Kidney epithelial cell (primary cell): ENCODE data around the gene UCP2. TPM values are rescaled to one million over a fixed set of nuclear protein-coding genes. Genes with fewer than 3 reads are reported as not detected.

ENCODE experiments used
- DNase-seq: peaks from one replicate; pipeline ENCODE4 v3.0.0-alpha.2; 2010; ENCODE audit warnings: low read depth
- H3K27me3 ChIP-seq: 2 replicates; pipeline ENCODE4 v1.6.0; 2011; ENCODE audit warnings: low read length; ENCODE audit not compliant: control insufficient read depth, insufficient read depth
- H3K36me3 ChIP-seq: 2 replicates; pipeline ENCODE4 v1.5.1; 2011; ENCODE audit warnings: low read length; ENCODE audit not compliant: control insufficient read depth, insufficient read depth
- H3K4me3 ChIP-seq: 2 replicates; pipeline ENCODE4 v1.5.1; 2011; ENCODE audit warnings: low read depth, mild to moderate bottlenecking, control low read depth, low read length
- CTCF ChIP-seq: IDR thresholded peaks from 2 replicates; pipeline ENCODE4 v1.5.1; 2011; ENCODE audit warnings: mild to moderate bottlenecking, moderate library complexity, low read length, control low read depth, inconsistent platforms; ENCODE audit not compliant: insufficient read depth, poor library complexity, severe bottlenecking
- total RNA-seq: library from RNA; depleted of rRNA; stranded (reverse); fragments of >200 nt; gene quantifications from 2 replicates; pipeline ENCODE4 v1.2.3, GENCODE V29; 2015

UCP2 gene
- total RNA-seq, 1 donor from 2014 or later: 13.0 TPM

- no peak for TF ChIP-seq CTCF
- H3K4me3 ChIP-seq: no peak within 1 kb of the TSS
- no peak for DNase-seq
- H3K27me3 ChIP-seq: no peaks in the 10 kb centered on the region
- H3K36me3 ChIP-seq: peaks cover 1% of the 10 kb centered on the region
Observed at GRCh38 chr11:74008373-74009229, 26.0 kb upstream of the UCP2 start, which contains the start of gene UCP3. TSS of gene UCP3 (minus strand) at chr11:74009085. CDS start at chr11:74007042, 2,043 bp downstream.

GRCh38 chr11:74007691-74008372, 25.2 kb upstream of the UCP2 start:
- Histone ChIP-seq H3K27me3 (no peaks in the 10 kb centered on the region), H3K4me3 (no peak overlapping the region), H3K36me3 (peaks cover 1% of the 10 kb centered on the region)
- TF ChIP-seq CTCF: no peak
- DNase-seq: no peak

GRCh38 chr11:74006743-74007304, 24.2 kb upstream of the UCP2 start:
- Histone ChIP-seq H3K36me3 (peaks cover 1% of the 10 kb centered on the region), H3K27me3 (no peaks in the 10 kb centered on the region), H3K4me3 (no peak overlapping the region)
- DNase-seq: no peak
- no peak for TF ChIP-seq CTCF

- H3K36me3 ChIP-seq: peaks cover 1% of the 10 kb centered on the region
- no peak overlapping the region for H3K4me3 ChIP-seq
- DNase-seq: no peak
- TF ChIP-seq CTCF: no peak
- H3K27me3 ChIP-seq: no peaks in the 10 kb centered on the region
Observed at GRCh38 chr11:74005721-74006517, 23.3 kb upstream of the UCP2 start.

GRCh38 chr11:74004759-74005615, 22.3 kb upstream of the UCP2 start:
- H3K27me3 ChIP-seq: no peaks in the 10 kb centered on the region
- TF ChIP-seq CTCF: no peak
- peaks cover 1% of the 10 kb centered on the region for H3K36me3 ChIP-seq
- no peak for DNase-seq
- no peak overlapping the region for H3K4me3 ChIP-seq
